ENCODE data around the gene FRAT2.

FRAT2 gene, protein sequence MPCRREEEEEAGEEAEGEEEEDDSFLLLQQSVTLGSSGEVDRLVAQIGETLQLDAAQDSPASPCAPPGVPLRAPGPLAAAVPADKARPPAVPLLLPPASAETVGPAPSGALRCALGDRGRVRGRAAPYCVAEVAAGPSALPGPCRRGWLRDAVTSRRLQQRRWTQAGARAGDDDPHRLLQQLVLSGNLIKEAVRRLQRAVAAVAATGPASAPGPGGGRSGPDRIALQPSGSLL

DNA sequence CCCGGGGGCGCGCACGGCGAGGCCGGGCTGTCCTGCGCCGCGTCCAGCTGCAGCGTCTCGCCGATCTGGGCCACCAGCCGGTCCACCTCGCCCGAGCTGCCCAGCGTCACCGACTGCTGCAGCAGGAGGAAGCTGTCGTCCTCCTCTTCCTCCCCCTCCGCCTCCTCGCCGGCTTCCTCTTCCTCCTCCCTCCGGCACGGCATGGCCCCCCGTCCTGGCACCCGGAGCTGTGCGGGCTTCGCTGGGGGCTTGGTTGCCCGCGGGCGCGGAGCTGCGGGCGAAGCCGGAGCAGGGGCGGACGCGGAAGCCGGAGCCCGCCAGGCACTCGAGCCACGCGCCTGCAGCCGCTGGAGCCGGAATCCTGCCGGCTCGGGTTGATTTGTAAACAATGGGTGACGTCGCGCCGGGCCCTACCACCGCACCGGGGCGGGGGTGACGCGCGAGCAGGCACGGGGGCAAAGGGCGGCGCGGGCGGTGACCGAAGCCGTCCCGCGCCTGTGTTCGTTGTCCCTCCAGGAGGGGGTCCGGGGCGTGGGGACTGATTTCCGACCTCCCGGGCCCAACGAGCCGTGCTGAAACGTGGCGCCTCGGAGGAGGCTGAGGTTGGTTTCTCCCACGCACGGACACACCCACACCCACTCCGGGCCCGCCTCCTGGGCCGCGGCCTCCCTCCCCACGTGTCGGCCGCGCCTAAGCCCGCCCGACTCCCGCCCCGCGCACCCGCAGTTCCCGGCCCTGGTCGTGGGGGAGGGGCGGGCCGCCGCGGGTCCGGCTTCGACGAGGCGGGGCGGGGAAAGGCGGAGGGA lies at the start of gene FRAT2:
Gene FRAT2, minus strand, starts transcription at position 360 of the 806 bp plus-strand sequence. Its CDS starts 157 bp downstream, at position 203.
- DNase-seq: peak; percentile 94

DNA sequence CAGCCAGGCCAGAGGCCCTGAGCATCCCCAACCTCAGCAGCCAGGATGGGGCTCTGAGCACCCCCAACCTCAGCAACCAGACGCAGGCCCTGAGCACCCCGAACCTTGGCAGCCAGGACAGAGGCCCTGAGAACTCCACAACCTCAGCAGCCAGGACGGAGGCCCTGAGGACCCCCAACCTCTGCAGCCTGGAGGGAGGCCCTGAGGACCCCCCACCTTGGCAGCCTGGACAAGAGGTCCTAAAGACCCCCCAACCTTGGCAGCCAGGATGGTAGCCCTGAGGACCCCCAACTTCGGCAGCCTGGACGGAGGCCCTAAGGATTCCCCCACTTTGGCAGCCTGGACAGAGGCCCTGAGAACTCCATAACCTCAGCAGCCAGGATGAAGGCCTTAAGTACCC lies 49.6 kb upstream of the FRAT2 start:
- DNase-seq: no peak

DNA sequence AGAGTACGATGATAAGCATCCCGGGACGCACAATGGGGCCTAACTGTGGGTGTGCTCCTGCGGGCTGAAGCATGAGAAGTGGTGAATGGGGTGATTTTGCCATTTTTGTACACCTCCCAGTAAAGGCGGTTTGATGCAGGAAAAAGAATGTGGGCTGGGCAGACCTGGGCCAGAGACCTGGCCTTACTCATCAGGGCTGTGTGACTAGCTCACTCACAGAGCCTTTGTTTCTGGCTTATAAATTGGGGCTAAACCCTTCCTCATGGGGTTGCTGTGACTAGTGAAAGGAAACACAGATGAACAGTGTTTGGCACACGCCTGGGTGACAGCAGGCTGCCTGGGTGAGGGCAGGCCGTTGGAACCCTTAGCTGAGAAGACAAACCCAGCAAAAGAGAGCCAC lies 48.6 kb upstream of the FRAT2 start:
- DNase-seq: no peak

DNA sequence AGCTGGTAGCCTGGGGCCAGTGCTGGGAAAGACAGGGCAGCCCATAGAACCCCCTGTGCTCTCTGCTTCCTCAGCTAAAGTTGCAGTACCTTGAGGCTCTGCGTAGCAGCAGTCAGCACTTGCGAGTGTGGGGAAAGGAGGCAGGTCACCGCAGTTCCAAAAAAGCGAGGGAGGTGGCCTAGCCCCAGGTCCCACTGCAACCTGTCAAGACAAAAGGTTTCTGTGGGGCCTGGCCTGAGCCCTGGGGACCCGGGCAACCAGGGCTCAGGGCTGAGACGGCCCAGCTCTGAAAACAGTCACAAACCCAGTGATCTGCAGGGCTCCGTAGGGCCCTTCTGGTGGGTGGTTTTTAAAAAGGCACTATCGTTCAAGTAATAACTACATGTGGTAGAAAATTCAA lies 47.1 kb upstream of the FRAT2 start:
- DNase-seq: no peak

DNA sequence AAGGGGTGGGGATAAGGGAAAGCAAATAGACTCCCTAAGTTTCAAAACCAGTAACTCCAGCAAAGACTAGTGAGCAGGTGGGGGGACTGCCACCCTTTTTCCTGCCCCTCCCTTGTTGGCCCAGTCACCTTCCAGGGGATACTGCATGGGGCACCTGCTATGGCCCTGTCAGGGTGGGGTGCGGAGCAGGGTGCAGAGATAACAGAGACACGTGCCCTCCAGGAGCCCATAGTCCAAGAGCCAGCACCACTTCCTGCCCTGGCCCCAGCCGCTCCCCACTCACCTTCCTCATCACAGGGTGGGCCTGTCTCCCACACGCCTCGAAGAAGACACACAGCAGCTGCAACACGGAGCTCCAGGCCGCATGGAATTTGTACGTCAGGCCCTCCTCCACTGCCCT lies 46.0 kb upstream of the FRAT2 start:
- DNase-seq: no peak

DNA sequence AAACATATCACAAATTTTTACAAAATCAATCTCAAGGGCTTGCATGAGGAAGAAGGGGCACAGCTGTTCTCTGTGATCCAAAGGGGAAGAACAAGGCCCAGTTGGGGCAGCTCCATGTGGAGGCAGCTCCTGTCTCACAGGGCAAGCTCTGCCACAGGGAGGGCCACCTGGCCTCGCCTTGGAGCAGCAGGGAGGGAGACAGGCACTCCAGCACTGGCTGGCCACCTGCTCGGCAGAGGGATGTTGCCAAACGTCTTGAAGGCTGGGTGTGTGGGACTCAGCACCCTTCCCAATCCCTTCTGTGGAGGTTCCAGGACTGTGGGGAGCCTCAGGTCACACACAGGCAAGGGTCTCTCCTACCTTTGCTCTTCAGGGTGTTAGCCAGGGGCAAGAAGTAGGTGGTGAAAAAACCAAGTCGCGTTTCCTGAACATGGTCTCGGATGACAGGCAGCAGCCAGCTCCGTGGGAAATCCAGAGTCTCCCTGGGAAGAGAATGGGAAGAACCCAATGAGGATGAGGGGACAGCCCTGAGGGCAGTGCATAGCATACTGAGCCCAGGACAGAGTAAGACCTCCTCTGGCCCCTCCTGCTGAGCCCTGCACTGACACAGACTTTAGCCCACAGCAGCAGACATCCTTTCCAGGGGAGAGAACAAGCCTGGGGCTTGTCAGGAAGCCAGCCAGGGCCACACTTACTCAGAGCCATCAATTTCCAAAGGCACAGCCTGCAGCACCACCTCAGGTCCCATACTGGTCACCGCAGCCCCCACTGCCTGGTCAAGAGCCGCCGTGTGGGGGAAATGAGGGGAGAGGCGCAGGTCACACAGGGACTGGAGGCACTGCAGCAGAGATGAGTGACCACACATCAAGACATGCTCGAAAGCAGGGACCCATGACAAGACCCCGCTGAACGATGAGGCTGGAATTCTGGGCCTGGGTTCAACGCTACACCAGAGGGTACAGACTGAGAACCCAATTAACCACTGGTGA lies 44.7 kb upstream of the FRAT2 start:
- DNase-seq: no peak

- DNase-seq: no peak
Measured at GRCh38 chr10:97376413-97376812, 41.9 kb upstream of the FRAT2 start.

DNA sequence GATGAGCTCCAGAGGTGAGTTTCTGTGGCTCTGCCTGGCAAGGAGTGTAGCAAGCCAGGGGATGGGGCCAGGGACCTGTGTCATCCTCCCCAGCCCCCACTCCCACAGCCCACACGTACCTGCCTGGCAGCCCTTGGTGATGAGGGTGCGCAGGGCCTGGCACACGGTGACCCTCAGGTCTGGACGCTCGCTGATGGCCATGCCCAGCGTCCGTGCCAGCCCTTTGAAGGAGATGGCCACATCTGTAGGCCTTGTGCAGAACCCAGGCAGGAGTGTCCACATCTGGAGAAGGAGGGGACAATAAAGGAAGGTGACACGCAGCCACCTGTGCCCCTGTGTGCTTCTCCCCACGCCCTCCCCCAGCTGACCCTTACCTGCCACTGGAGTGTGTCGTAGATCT lies 38.9 kb upstream of the FRAT2 start:
- DNase-seq: no peak

GRCh38 chr10:97372233-97372875 lies 37.8 kb upstream of the FRAT2 start:
- DNase-seq: no peak

DNA sequence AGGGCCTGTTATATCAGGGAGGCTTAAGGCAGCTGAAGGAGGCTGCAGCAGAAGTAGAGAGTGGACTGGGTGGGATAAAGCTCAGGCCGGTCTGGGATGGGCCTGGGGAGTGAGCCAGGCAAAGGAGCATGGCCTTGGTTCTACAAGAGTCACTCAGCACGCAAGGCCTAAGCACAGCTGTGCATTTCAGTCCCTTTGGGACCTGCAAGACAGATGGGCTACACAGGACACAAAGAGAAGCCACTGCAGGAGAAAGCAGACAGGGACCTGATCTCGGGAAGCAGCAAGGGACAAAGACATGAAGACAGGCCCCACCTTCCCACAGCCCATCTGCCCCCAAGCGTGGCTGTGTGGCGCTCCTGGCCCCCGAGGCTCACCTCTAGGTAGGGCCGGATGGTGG lies 37.2 kb upstream of the FRAT2 start:
- DNase-seq: no peak

GRCh38 chr10:97367126-97367649 lies 32.7 kb upstream of the FRAT2 start:
- no peak for DNase-seq

GRCh38 chr10:97366572-97366971 lies 32.0 kb upstream of the FRAT2 start:
- DNase-seq: no peak

DNA sequence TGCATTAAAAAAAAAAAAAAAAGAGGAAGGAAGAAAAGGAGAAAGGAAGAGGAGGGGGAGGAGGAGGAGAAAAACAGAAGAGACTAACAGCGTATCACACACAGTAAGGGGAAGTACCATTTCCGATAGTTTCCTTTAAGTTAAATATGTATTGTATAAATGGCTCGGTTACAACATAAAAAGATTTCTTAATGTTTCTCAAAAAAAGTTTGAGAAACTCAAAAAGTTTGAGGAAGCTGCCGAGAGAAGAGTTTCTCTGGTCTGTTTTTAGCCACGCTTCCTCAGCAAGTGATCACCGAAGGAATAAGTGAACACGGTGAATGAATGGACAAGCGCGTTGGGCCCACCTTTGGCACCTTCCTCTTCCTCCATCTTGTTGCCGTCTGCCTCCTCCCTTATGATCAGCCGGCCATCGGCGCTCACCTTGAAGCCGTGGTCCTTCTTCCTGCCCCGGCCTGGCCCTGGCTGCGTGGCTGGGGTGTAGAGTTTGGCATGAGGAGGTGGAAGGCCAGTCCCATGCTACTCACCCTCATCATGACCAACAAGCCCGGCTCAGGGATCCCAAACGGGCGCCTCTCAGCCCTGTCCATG lies 31.3 kb upstream of the FRAT2 start:
- DNase-seq: no peak

DNA sequence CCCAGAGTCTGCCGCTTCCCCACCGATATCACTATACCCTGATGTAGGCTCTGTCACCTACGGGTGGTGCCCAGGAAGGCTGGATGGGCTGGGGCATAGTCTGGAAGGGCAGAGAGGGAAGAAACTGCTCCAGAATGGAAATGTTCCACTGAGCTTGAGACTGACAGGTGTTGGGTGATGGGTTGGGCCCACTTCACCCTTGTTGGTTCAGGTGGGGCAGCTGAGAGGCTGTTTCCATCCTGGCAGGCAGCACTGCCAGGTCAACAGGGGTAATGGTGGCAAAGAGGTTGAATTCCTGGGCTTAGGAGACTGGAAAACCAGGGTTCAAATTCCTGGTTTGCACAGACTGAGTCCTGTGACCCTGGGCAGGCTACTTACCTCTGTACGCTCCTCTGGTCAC lies 28.5 kb upstream of the FRAT2 start:
- DNase-seq: no peak

DNA sequence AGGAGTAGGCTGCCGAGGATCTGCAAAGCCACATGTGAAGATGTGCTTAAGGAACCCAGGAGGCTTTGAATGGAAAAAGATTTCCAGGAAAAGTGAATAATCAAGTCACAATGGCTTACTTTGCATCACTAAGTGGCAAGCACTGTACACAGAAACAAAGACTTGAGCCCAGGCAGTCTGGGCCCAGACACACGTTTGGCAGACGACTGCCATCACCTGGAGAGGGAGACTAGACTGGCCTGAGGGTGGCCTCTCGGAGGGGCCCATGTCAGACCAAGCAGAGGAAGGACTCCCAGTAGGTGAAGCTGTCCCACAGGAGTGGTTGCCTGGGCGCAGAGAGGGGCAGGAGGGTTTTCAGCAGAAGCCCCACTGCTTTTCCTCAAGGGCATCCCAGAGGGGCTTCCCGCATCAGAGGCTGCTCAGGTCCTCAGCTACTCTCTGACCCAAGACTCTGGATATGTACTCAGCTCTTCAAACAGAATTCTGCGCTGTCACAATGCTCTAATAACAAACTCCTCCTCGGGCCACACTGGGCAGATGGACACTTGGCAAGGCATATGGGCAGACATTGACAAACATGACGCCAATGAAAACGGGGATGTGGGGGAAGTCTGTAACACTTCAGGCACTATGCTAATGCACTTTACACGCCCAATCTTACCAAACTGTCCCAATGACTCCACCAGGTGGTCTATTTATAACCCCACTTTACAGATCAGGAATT lies 27.9 kb upstream of the FRAT2 start:
- DNase-seq: no peak

DNA sequence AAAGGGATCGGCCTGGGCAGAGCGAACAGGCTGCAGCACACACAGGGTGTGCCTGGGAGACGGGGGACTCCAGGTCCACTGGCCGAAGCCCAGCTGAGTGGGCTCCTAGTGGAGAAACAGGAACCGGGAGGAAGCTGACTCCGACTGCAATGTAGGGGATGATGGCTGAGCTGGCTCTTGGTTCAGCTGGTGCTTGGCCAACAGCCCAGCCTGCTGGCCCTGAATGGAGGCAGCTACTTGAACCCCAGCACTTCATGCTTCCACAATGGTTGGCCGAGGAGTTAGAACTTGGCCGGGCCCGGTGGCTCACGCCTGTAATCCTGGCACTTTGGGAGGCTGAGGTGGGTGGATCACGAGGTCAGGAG lies 27.0 kb upstream of the FRAT2 start:
- no peak for DNase-seq

DNA sequence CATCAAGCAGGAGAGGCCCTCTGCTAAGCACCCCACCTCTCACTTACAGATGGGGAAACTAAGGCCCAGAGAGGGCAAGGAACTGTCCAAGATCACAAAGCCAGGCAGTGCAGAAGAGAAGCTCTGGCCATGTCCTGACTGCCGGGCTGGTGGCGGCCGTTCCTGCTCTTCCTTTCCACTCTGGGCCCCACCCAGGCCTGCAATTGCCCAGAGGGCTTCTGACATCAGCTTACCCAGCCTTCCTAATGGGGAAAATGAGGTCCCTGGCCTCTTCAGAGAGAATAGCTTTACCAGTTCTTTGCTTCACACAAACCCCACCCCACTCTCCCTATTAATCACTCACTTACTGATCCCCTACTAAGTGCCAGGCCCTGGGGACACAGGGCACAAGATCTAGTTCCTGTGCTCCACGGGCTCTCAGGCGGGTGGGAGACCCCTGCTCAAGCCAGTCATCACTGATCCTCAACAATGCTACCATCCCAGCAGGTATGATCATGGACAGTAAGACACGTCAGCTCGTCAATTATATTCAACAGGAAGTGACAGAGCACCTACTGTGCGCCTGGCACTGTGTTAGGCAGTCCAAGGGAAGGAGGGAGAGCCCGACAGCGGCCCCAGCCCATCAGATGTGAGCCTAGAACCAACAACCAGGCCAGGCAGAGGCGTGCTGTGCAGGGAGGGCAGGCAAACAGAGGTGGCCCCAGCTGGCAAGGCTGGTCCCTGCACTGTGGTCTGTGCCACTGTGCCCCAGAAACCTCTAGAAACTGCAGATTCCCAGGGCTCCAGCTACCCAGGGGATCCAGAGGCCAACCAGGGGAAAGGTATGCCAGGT lies 26.4 kb upstream of the FRAT2 start:
- DNase-seq: no peak

GRCh38 chr10:97358781-97359180 lies 24.3 kb upstream of the FRAT2 start:
- DNase-seq: no peak

- no peak for DNase-seq
Measured at GRCh38 chr10:97358349-97358748, 23.8 kb upstream of the FRAT2 start.

- DNase-seq: no peak
Measured at GRCh38 chr10:97356918-97357317, 22.4 kb upstream of the FRAT2 start.

Measured in right hindlimb (tissue), 1 donor.